Measurements from ENCODE around the gene MRPL55.

DNA sequence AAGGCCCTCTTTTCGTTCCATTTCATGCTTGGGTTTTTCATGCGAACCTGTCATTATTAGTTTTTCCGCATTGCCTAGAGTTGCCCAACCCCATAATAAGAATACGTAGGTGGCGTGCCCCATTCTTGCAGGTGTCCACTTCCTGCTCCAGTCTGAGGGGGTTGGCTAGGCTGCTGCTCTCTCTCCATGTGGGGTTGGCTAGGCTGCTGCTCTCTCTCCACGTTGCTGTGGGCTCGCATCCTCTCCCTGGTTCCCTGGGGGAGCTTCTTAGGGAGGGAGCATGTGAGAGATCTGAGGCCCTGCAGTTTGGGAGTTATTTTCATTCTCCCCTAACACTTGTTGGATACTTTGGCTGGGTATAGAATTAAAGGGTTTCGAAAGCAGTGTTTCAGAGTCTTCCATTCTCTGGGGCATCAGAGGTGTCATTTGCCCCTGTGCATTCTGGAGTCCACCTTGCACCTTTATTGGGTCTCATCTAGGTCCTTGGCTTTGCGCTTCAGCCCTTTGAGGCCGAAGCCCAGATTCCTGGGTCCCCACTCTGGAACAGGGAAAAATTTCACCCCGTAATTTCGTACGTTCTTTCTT is 14.6 kb downstream of the MRPL55 start:
- TF ChIP-seq, protein P1, sequence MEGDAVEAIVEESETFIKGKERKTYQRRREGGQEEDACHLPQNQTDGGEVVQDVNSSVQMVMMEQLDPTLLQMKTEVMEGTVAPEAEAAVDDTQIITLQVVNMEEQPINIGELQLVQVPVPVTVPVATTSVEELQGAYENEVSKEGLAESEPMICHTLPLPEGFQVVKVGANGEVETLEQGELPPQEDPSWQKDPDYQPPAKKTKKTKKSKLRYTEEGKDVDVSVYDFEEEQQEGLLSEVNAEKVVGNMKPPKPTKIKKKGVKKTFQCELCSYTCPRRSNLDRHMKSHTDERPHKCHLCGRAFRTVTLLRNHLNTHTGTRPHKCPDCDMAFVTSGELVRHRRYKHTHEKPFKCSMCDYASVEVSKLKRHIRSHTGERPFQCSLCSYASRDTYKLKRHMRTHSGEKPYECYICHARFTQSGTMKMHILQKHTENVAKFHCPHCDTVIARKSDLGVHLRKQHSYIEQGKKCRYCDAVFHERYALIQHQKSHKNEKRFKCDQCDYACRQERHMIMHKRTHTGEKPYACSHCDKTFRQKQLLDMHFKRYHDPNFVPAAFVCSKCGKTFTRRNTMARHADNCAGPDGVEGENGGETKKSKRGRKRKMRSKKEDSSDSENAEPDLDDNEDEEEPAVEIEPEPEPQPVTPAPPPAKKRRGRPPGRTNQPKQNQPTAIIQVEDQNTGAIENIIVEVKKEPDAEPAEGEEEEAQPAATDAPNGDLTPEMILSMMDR (IDR thresholded peaks at IDR 0.05; ENCODE audit: insufficient read depth, low read length), result no peak
- TF ChIP-seq POLR2AphosphoS5 (IDR thresholded peaks at IDR 0.05; ENCODE audit: low read depth) (no peak), GABPA (IDR thresholded peaks at IDR 0.05; ENCODE audit: low read depth) (no peak), SPI1 (IDR thresholded peaks at IDR 0.05; ENCODE audit: borderline replicate concordance, low read depth) (no peak)
- TF ChIP-seq, protein P2, sequence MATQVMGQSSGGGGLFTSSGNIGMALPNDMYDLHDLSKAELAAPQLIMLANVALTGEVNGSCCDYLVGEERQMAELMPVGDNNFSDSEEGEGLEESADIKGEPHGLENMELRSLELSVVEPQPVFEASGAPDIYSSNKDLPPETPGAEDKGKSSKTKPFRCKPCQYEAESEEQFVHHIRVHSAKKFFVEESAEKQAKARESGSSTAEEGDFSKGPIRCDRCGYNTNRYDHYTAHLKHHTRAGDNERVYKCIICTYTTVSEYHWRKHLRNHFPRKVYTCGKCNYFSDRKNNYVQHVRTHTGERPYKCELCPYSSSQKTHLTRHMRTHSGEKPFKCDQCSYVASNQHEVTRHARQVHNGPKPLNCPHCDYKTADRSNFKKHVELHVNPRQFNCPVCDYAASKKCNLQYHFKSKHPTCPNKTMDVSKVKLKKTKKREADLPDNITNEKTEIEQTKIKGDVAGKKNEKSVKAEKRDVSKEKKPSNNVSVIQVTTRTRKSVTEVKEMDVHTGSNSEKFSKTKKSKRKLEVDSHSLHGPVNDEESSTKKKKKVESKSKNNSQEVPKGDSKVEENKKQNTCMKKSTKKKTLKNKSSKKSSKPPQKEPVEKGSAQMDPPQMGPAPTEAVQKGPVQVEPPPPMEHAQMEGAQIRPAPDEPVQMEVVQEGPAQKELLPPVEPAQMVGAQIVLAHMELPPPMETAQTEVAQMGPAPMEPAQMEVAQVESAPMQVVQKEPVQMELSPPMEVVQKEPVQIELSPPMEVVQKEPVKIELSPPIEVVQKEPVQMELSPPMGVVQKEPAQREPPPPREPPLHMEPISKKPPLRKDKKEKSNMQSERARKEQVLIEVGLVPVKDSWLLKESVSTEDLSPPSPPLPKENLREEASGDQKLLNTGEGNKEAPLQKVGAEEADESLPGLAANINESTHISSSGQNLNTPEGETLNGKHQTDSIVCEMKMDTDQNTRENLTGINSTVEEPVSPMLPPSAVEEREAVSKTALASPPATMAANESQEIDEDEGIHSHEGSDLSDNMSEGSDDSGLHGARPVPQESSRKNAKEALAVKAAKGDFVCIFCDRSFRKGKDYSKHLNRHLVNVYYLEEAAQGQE (IDR thresholded peaks at IDR 0.05; ENCODE audit: insufficient replicate concordance, low read depth), result no peak
